H1 (cell line): Measurements from ENCODE around the gene HLA-DMB. TPM values are rescaled to one million over a fixed set of nuclear protein-coding genes. Genes with fewer than 3 reads are reported as not detected.
A peak's percentile ranks its signal among the peaks of the same experiment; 100 is the strongest.

Experiments used
- ASH2L ChIP-seq: fragments of 200-600, 300-600 bp; sonication (generic); IDR thresholded peaks from one replicate; pipeline ENCODE4 v1.7.1; 2017; ENCODE audit warnings: low read length
- ATF3 ChIP-seq: IDR thresholded peaks from 2 replicates; pipeline ENCODE4 v1.6.1; 2011; ENCODE audit warnings: low read depth, mild to moderate bottlenecking, low read length; ENCODE audit not compliant: insufficient read depth
- BCL11A ChIP-seq, 2 experiments: IDR thresholded peaks; one replicate each; pipeline ENCODE4 v1.6.1; 2011; ENCODE audit warnings: low read depth in 2 of 2, low read length in 2 of 2, mild to moderate bottlenecking in 2 of 2
- BRCA1 ChIP-seq: IDR thresholded peaks from 2 replicates; pipeline ENCODE4 v1.6.1; 2012; ENCODE audit warnings: low read depth, low read length, improper control_type of control experiment
- CHD2 ChIP-seq: IDR thresholded peaks from 2 replicates; pipeline ENCODE4 v1.6.1; 2012; ENCODE audit warnings: low read length, improper control_type of control experiment
- E2F6 ChIP-seq: IDR thresholded peaks from 2 replicates; pipeline ENCODE4 v1.6.1; 2012; ENCODE audit warnings: inconsistent platforms
- MAFK ChIP-seq: IDR thresholded peaks from 2 replicates; pipeline ENCODE4 v1.6.1; 2012; ENCODE audit warnings: low read depth, mild to moderate bottlenecking, improper control_type of control experiment, low read length
- NRF1 ChIP-seq: IDR thresholded peaks from 2 replicates; pipeline ENCODE4 v1.6.1; 2011; ENCODE audit warnings: mild to moderate bottlenecking, low read depth, low read length, improper control_type of control experiment
- RNF2 ChIP-seq: fragments of 200-900, 300-1000 bp; sonication (generic); IDR thresholded peaks from 2 replicates; pipeline ENCODE4 v1.7.1; 2016; ENCODE audit warnings: borderline replicate concordance, low read depth, mild to moderate bottlenecking, antibody characterized with exemption, low read length; ENCODE audit not compliant: poor library complexity, severe bottlenecking; ENCODE audit errors: missing control alignments
- TAF7 ChIP-seq: optimal IDR thresholded peaks from 2 replicates; pipeline ENCODE3; 2011; ENCODE audit warnings: low read depth, mild to moderate bottlenecking, inconsistent platforms, low read length, moderate library complexity, borderline replicate concordance
- TCF12 ChIP-seq: IDR thresholded peaks from 2 replicates; pipeline ENCODE4 v1.6.1; 2011; ENCODE audit warnings: low read depth, mild to moderate bottlenecking, low read length
- polyA plus RNA-seq, 7 experiments: library from polyadenylated mRNA; depleted of rRNA in 3 of 7; stranded (reverse) in 5 of 7; unstranded in 2 of 7; fragments of >200 nt in 5 of 7; fragments of 200-250 nt in 2 of 7; gene quantifications; 1 replicate in 5 of 7; 2 replicates in 1 of 7; 4 replicates in 1 of 7; pipeline versions ENCODE4 v1.2.1 to v1.2.3, GENCODE V29; 2011 to 2013; ENCODE audit warnings: missing spikeins in 2 of 7, mixed read lengths in 2 of 7
- total RNA-seq: library from RNA; stranded (reverse); fragmentation: NEBNext Ultra II Directional; extraction: Animal tissue kit (Norgen Biotek cat#: 25700); gene quantifications from 2 replicates; pipeline ENCODE4 v1.2.1, GENCODE V29; 2021

The HLA-DMB gene
- total and polyA plus RNA-seq, 2 of the 8 experiments (the other 6 are each of a cell fraction or from before 2014, with no cell fraction given), result 2.7 to 4.7 TPM

- TF ChIP-seq ATF3 (no peak), ASH2L (peak; percentile 35), TCF12 (no peak), BRCA1 (no peak), CHD2 (no peak), TAF7 (peak; percentile 46), MAFK (no peak), RNF2 (no peak), E2F6 (no peak), BCL11A (IDR thresholded peaks at IDR 0.05; ENCODE audit: low read depth in 2 of 2, low read length in 2 of 2) (no peak), NRF1 (no peak)
- TF ChIP-seq, all 59 proteins: peak for 8
These were observed 29.8 kb upstream of the HLA-DMB start (continued) for GRCh38 chr6:32970413-32971241.
